NCI-H2227 (cell line): Measurements from ENCODE around the gene NOS1AP.
A peak's percentile ranks its signal among the peaks of the same experiment; 100 is the strongest.

Experiments
- DNase-seq: peaks from one replicate; lab custom pipeline; 2025; ENCODE audit not compliant: unreplicated experiment; lab: John Stamatoyannopoulos, UW

NOS1AP gene

GRCh38 chr1:162136760-162137159 is 67.3 kb downstream of the NOS1AP start:
- no peak for DNase-seq

GRCh38 chr1:162137179-162137960 is 67.9 kb downstream of the NOS1AP start:
- DNase-seq = no peak

GRCh38 chr1:162138112-162138511 is 68.6 kb downstream of the NOS1AP start:
- no peak for DNase-seq

GRCh38 chr1:162138599-162139181 is 69.2 kb downstream of the NOS1AP start:
- no peak for DNase-seq

GRCh38 chr1:162139211-162139610 is 69.7 kb downstream of the NOS1AP start:
- DNase-seq = no peak

- no peak for DNase-seq
Observed at GRCh38 chr1:162141281-162142054, 72.0 kb downstream of the NOS1AP start.

GRCh38 chr1:162142968-162143367 is 73.5 kb downstream of the NOS1AP start:
- DNase-seq = no peak

- no peak for DNase-seq
Observed at GRCh38 chr1:162144268-162144667, 74.8 kb downstream of the NOS1AP start.

- no peak for DNase-seq
Observed at GRCh38 chr1:162144853-162145252, 75.4 kb downstream of the NOS1AP start.

- DNase-seq = peak; percentile 40
Observed at GRCh38 chr1:162145280-162145965, 75.9 kb downstream of the NOS1AP start.

- DNase-seq = no peak
Observed at GRCh38 chr1:162145966-162146696, 76.6 kb downstream of the NOS1AP start.

- no peak for DNase-seq
Observed at GRCh38 chr1:162147760-162148159, 78.3 kb downstream of the NOS1AP start.

- DNase-seq = no peak
Observed at GRCh38 chr1:162150112-162150511, 80.6 kb downstream of the NOS1AP start.

- no peak for DNase-seq
Observed at GRCh38 chr1:162151900-162152829, 82.7 kb downstream of the NOS1AP start.

GRCh38 chr1:162153374-162153773 is 83.9 kb downstream of the NOS1AP start:
- no peak for DNase-seq

- DNase-seq = no peak
Observed at GRCh38 chr1:162157469-162157868, 88.0 kb downstream of the NOS1AP start.

- no peak for DNase-seq
Observed at GRCh38 chr1:162158624-162159271, 89.3 kb downstream of the NOS1AP start.

- DNase-seq = peak; percentile 27
Observed at GRCh38 chr1:162159515-162159914, 90.0 kb downstream of the NOS1AP start.

GRCh38 chr1:162161916-162162550 is 92.5 kb downstream of the NOS1AP start:
- DNase-seq = no peak
